Stimulated activated naive CD4-positive, alpha-beta T cell (primary cell): ENCODE data around the gene C6orf89.

Experiments
- DNase-seq, 6 experiments: peaks; one replicate each; lab custom pipeline; 2025; lab: John Stamatoyannopoulos, UW

C6orf89 gene

GRCh38 chr6:36968266-36968977 is 82.7 kb downstream of the C6orf89 start:
- DNase-seq, result no peak

GRCh38 chr6:36969240-36969691 is 83.5 kb downstream of the C6orf89 start:
- no peak for DNase-seq

GRCh38 chr6:36969988-36970891 is 84.5 kb downstream of the C6orf89 start:
- DNase-seq, result no peak

GRCh38 chr6:36970892-36971842 is 85.4 kb downstream of the C6orf89 start:
- DNase-seq, result no peak

- no peak for DNase-seq
Measured at GRCh38 chr6:36971921-36972673, 86.3 kb downstream of the C6orf89 start.

- no peak for DNase-seq
Measured at GRCh38 chr6:36973190-36973589, 87.4 kb downstream of the C6orf89 start.

- DNase-seq, result no peak
Measured at GRCh38 chr6:36973647-36974046, 87.9 kb downstream of the C6orf89 start.

- DNase-seq, result no peak
Measured at GRCh38 chr6:36975231-36976006, 89.7 kb downstream of the C6orf89 start.

GRCh38 chr6:36976007-36976264 is 90.2 kb downstream of the C6orf89 start:
- DNase-seq, result no peak

- no peak for DNase-seq
Measured at GRCh38 chr6:36976509-36976908, 90.8 kb downstream of the C6orf89 start.

- DNase-seq, result no peak
Measured at GRCh38 chr6:36976931-36977330, 91.2 kb downstream of the C6orf89 start.

GRCh38 chr6:36977470-36977941 is 91.8 kb downstream of the C6orf89 start:
- no peak for DNase-seq
